ENCODE measurements around the gene CMBL. TPM values are rescaled to one million over a fixed set of nuclear protein-coding genes. Genes with fewer than 3 reads are reported as not detected.
A peak's percentile ranks its signal among the peaks of the same experiment; 100 is the strongest.

CMBL gene
- total RNA-seq, 2 donors from 2014 or later = 10.4 to 20.5 TPM

- Histone ChIP-seq H3K9ac (ENCODE audit: extremely low read depth, low read length, poor library complexity, severe bottlenecking) (no peak overlapping the region), H3K4me3 (ENCODE audit: low read length) (no peak overlapping the region), H3K27ac (ENCODE audit: low read depth, low read length) (no peak overlapping the region), H3K36me3 (ENCODE audit: control insufficient read depth, insufficient read depth, low read length) (no peaks in the 10 kb centered on the region), H3K4me1 (ENCODE audit: control insufficient read depth, insufficient read depth, low read length) (no peaks in the 10 kb centered on the region), H3K27me3 (ENCODE audit: control insufficient read depth, insufficient read depth, low read length, poor library complexity, severe bottlenecking) (no peaks in the 10 kb centered on the region), H3K9me3 (ENCODE audit: control insufficient read depth, low read length) (no peaks in the 10 kb centered on the region)
- Mint-ChIP-seq H3K27ac (no peak overlapping the region), H3K4me3 (no peak overlapping the region), H3K4me1 (no peaks in the 10 kb centered on the region), H3K27me3 (ENCODE audit: insufficient read depth) (no peaks in the 10 kb centered on the region), H3K9me3 (no peaks in the 10 kb centered on the region), H3K36me3 (ENCODE audit: low read depth) (no peaks in the 10 kb centered on the region)
- no peak for TF ChIP-seq CTCF (conservative IDR thresholded peaks at IDR 0.05)
- 91 to 94% methylated on average over 4 of the region's 4 CpGs for WGBS, 2 experiments (ENCODE audit: insufficient coverage in 1 of 2, insufficient read length in 1 of 2)
- no peak for DNase-seq
Observed at GRCh38 chr5:10343486-10343885, 35.8 kb upstream of the CMBL start.

GRCh38 chr5:10339958-10340357 lies 32.3 kb upstream of the CMBL start:
- H3K9me3 ChIP-seq (ENCODE audit: control insufficient read depth, low read length) = no peaks in the 10 kb centered on the region
- no peaks in the 10 kb centered on the region for H3K4me1 ChIP-seq (ENCODE audit: control insufficient read depth, insufficient read depth, low read length)
- 87 to 88% methylated on average over 1 to 3 of the region's 3 CpGs for WGBS, 2 experiments (ENCODE audit: insufficient coverage in 1 of 2, insufficient read length in 1 of 2)
- H3K27me3 ChIP-seq (ENCODE audit: control insufficient read depth, insufficient read depth, low read length, poor library complexity, severe bottlenecking) = peaks cover 9% of the 10 kb centered on the region
- H3K9me3 Mint-ChIP-seq = no peaks in the 10 kb centered on the region
- H3K27ac ChIP-seq (ENCODE audit: low read depth, low read length) = peak overlapping the region; percentile 97
- H3K27ac Mint-ChIP-seq = no peak overlapping the region
- H3K36me3 ChIP-seq (ENCODE audit: control insufficient read depth, insufficient read depth, low read length) = no peaks in the 10 kb centered on the region
- H3K9ac ChIP-seq (ENCODE audit: extremely low read depth, low read length, poor library complexity, severe bottlenecking) = no peak overlapping the region
- H3K4me3 ChIP-seq (ENCODE audit: low read length) = no peak overlapping the region
- H3K36me3 Mint-ChIP-seq (ENCODE audit: low read depth) = no peaks in the 10 kb centered on the region
- DNase-seq = no peak
- no peak for TF ChIP-seq CTCF (conservative IDR thresholded peaks at IDR 0.05)
- no peaks in the 10 kb centered on the region for H3K4me1 Mint-ChIP-seq
- H3K4me3 Mint-ChIP-seq = no peak overlapping the region
- peaks cover 12% of the 10 kb centered on the region for H3K27me3 Mint-ChIP-seq (ENCODE audit: insufficient read depth)

- no peak for TF ChIP-seq CTCF (conservative IDR thresholded peaks at IDR 0.05)
- Mint-ChIP-seq H3K9me3 (no peaks in the 10 kb centered on the region), H3K4me3 (no peak overlapping the region), H3K4me1 (no peaks in the 10 kb centered on the region), H3K27ac (no peak overlapping the region), H3K27me3 (ENCODE audit: insufficient read depth) (peaks cover 19% of the 10 kb centered on the region), H3K36me3 (ENCODE audit: low read depth) (no peaks in the 10 kb centered on the region)
- Histone ChIP-seq H3K9me3 (ENCODE audit: control insufficient read depth, low read length) (no peaks in the 10 kb centered on the region), H3K27me3 (ENCODE audit: control insufficient read depth, insufficient read depth, low read length, poor library complexity, severe bottlenecking) (peaks cover 16% of the 10 kb centered on the region), H3K4me3 (ENCODE audit: low read length) (no peak overlapping the region), H3K9ac (ENCODE audit: extremely low read depth, low read length, poor library complexity, severe bottlenecking) (no peak overlapping the region), H3K36me3 (ENCODE audit: control insufficient read depth, insufficient read depth, low read length) (no peaks in the 10 kb centered on the region), H3K4me1 (ENCODE audit: control insufficient read depth, insufficient read depth, low read length) (no peaks in the 10 kb centered on the region), H3K27ac (ENCODE audit: low read depth, low read length) (peak overlapping the region; percentile 97)
- DNase-seq = peak; percentile 61
- WGBS, 2 experiments (ENCODE audit: insufficient coverage in 1 of 2, insufficient read length in 1 of 2) = 62 to 82% methylated on average over 18 to 19 of the region's 19 CpGs
Observed at GRCh38 chr5:10339058-10339811, 31.5 kb upstream of the CMBL start.
